Endothelial cell of umbilical vein (primary cell): ENCODE results near the gene CRYBA4. TPM values are rescaled to one million over a fixed set of nuclear protein-coding genes. Genes with fewer than 3 reads are reported as not detected.

Experiments used
- BruUV-seq: library from RNA; stranded (reverse); fragments of 400-500 nt; replicated peaks from 2 replicates; lab custom pipeline; 2021; lab: Mats Ljungman, UMichigan
- CTCF ChIA-PET: fragments of 300-600, 350-600 bp; sonication (Branson Sonifier 250); formaldehyde crosslinking; loops from one replicate; lab custom pipeline; 2021; ENCODE audit warnings: antibody characterized with exemption, inconsistent platforms; lab: Charles Lee
- POLR2A ChIA-PET: fragments of 300-600, 350-600 bp; sonication (Branson Sonifier 250); formaldehyde crosslinking; loops from one replicate; lab custom pipeline; 2021; ENCODE audit warnings: antibody characterized with exemption, inconsistent platforms; lab: Charles Lee
- DNase-seq: peaks from one replicate; pipeline ENCODE4 v3.0.0-alpha.2; 2011; ENCODE audit warnings: low read depth, low spot score
- FAIRE-seq: peaks from 2 replicates; lab custom pipeline; 2011; peaks lifted over from hg19 to GRCh38; lab: Jason Lieb, UNC
- H2AFZ ChIP-seq: 2 replicates; pipeline ENCODE4 v1.6.0; 2012; ENCODE audit warnings: low read depth, low read length, control low read depth, inconsistent platforms
- H3K27ac ChIP-seq: 2 replicates; pipeline ENCODE4 v1.5.1; 2011; ENCODE audit warnings: low read depth, mild to moderate bottlenecking, control low read depth, low read length, moderate library complexity; ENCODE audit not compliant: insufficient read depth
- H3K27me3 ChIP-seq, 2 experiments: 2 replicates each; pipeline versions ENCODE4 v1.6.0 to v1.6.1; 2011; ENCODE audit warnings: low read length in 2 of 2, mixed read lengths in 1 of 2; ENCODE audit not compliant: control insufficient read depth in 2 of 2, insufficient read depth in 2 of 2
- H3K36me3 ChIP-seq, 2 experiments: 2 replicates in 1 of 2; 3 replicates in 1 of 2; pipeline ENCODE4 v1.5.1; 2011; ENCODE audit warnings: low read length in 2 of 2, mild to moderate bottlenecking in 1 of 2, moderate library complexity in 1 of 2; ENCODE audit not compliant: control insufficient read depth in 2 of 2, insufficient read depth in 2 of 2; ENCODE audit errors: extremely low read depth in 1 of 2
- H3K4me1 ChIP-seq: 3 replicates; pipeline ENCODE4 v1.5.1; 2011; ENCODE audit warnings: mild to moderate bottlenecking, low read length; ENCODE audit not compliant: control insufficient read depth, insufficient read depth; ENCODE audit errors: extremely low read depth
- H3K4me2 ChIP-seq: 2 replicates; pipeline ENCODE4 v1.6.1; 2011; ENCODE audit warnings: low read length, control low read depth, mixed read lengths; ENCODE audit not compliant: insufficient read depth
- H3K4me3 ChIP-seq, 3 experiments: fragments of 200-600 bp in 1 of 3; sonication (generic), shearing (Covaris generic) in 1 of 3; replicated peaks in 1 of 3; 2 replicates each; pipeline ENCODE4 v1.5.1; 2011 to 2016; ENCODE audit warnings: control low read depth in 3 of 3, low read length in 3 of 3, mild to moderate bottlenecking in 2 of 3, inconsistent platforms in 1 of 3, low read depth in 1 of 3, moderate library complexity in 1 of 3; ENCODE audit not compliant: insufficient read depth in 1 of 3
- H3K79me2 ChIP-seq: 2 replicates; pipeline ENCODE4 v1.6.0; 2012; ENCODE audit warnings: low read length, inconsistent platforms; ENCODE audit not compliant: control insufficient read depth, insufficient read depth
- H3K9ac ChIP-seq: replicated peaks from 2 replicates; pipeline ENCODE3; 2011; ENCODE audit warnings: low read length, control low read depth; ENCODE audit not compliant: insufficient read depth; ENCODE audit errors: extremely low read depth
- H3K9me1 ChIP-seq: replicated peaks from 3 replicates; pipeline ENCODE4 v1.6.0; 2011; ENCODE audit warnings: mild to moderate bottlenecking, low read length; ENCODE audit not compliant: control insufficient read depth, insufficient read depth; ENCODE audit errors: extremely low read depth
- H3K9me3 ChIP-seq: replicated peaks from 2 replicates; pipeline ENCODE4 v1.5.1; 2012; ENCODE audit warnings: low read length, inconsistent platforms; ENCODE audit not compliant: control insufficient read depth, insufficient read depth
- H4K20me1 ChIP-seq: replicated peaks from 2 replicates; pipeline ENCODE3; 2011; ENCODE audit warnings: mild to moderate bottlenecking, low read length; ENCODE audit not compliant: control insufficient read depth, insufficient read depth; ENCODE audit errors: extremely low read depth
- CTCF ChIP-seq, 2 donors: IDR thresholded peaks; 1 replicate in 1 of 2; 2 replicates in 1 of 2; pipeline ENCODE4 v1.5.1; 2011; ENCODE audit warnings: low read length in 2 of 2, mild to moderate bottlenecking in 2 of 2, moderate library complexity in 2 of 2, control low read depth in 1 of 2, inconsistent platforms in 1 of 2, low read depth in 1 of 2; ENCODE audit not compliant: insufficient read depth in 1 of 2; ENCODE audit errors: extremely low read depth in 1 of 2
- EZH2 ChIP-seq: IDR thresholded peaks from 2 replicates; pipeline ENCODE4 v1.6.1; 2012; ENCODE audit warnings: borderline replicate concordance, low read depth, mild to moderate bottlenecking, moderate library complexity, low read length, inconsistent platforms; ENCODE audit not compliant: severe bottlenecking
- FOS ChIP-seq: IDR thresholded peaks from 2 replicates; pipeline ENCODE4 v1.6.1; 2011; ENCODE audit warnings: mild to moderate bottlenecking, low read length, moderate library complexity, borderline replicate concordance; ENCODE audit not compliant: insufficient read depth
- GATA2 ChIP-seq: IDR thresholded peaks from 2 replicates; pipeline ENCODE4 v1.7.0; 2011; ENCODE audit warnings: low read depth, mild to moderate bottlenecking, moderate library complexity, mixed read lengths, low read length; ENCODE audit not compliant: insufficient read length, insufficient read depth
- JUN ChIP-seq: IDR thresholded peaks from 2 replicates; pipeline ENCODE4 v1.6.1; 2011; ENCODE audit warnings: borderline replicate concordance, low read depth; ENCODE audit not compliant: insufficient read length, insufficient read depth
- MAX ChIP-seq: IDR thresholded peaks from 2 replicates; pipeline ENCODE4 v1.6.1; 2011; ENCODE audit not compliant: insufficient read depth, insufficient read length
- MYC ChIP-seq: IDR thresholded peaks from one replicate; pipeline ENCODE4 v1.6.1; 2011; ENCODE audit warnings: mild to moderate bottlenecking, low read depth, low read length
- POLR2A ChIP-seq: IDR thresholded peaks from 2 replicates; pipeline ENCODE4 v1.6.1; 2012; ENCODE audit warnings: low read depth, mild to moderate bottlenecking, control low read depth, low read length
- POLR2AphosphoS5 ChIP-seq: IDR thresholded peaks from 2 replicates; pipeline ENCODE4 v1.6.1; 2012; ENCODE audit warnings: low read depth, mild to moderate bottlenecking, control low read depth, low read length, moderate library complexity; ENCODE audit not compliant: insufficient read depth
- dilution Hi-C: fragments of 300-500 bp; cut with MboI; formaldehyde crosslinking; loops from one replicate; pipeline ENCODE4 v1.15.0; 2019; ENCODE audit warnings: low sequenced_read_pairs; ENCODE audit not compliant: extremely low pct_ligation_motif_present
- intact Hi-C: fragments of 100-400 bp; cut with micrococcal nuclease; formaldehyde crosslinking; loops from one replicate; pipeline ENCODE4 v1.10.0; 2022
- polyA plus RNA-seq, 4 experiments: library from polyadenylated mRNA; depleted of rRNA in 3 of 4; stranded (reverse) in 3 of 4; unstranded in 1 of 4; fragments of >200 nt; gene quantifications; 2 replicates each; pipeline versions ENCODE4 v1.2.1 to v1.2.3, GENCODE V29; 2011 to 2012; ENCODE audit warnings: missing spikeins in 1 of 4
- total RNA-seq: library from RNA; stranded (reverse); gene quantifications from 2 replicates; pipeline ENCODE4 v1.2.3, GENCODE V29; 2021

The CRYBA4 gene
- total and polyA plus RNA-seq, 2 donors (not counting 3 experiments of a cell fraction or from before 2014, with no cell fraction given) = not detected

GRCh38 chr22:26593763-26594162, 28.0 kb upstream of the CRYBA4 start:
- CTCF ChIA-PET = interaction anchor here (1.9 kb wide), 1 partner anchor 51 kb away, joined by 5 read pairs; no protein-coding TSS in a partner anchor

More at GRCh38 chr22:26593763-26594162, 28.0 kb upstream of the CRYBA4 start:
- no peaks in the 10 kb centered on the region for H3K9me1 ChIP-seq
- peaks cover 11% of the 10 kb centered on the region for H3K4me1 ChIP-seq
- peaks cover 8% of the 10 kb centered on the region for H3K79me2 ChIP-seq
- dilution Hi-C loops = no loop called here
- peaks cover 4 to 7% of the 10 kb centered on the region in 2 experiments for H3K27me3 ChIP-seq
- H3K36me3 ChIP-seq = no peaks in the 10 kb centered on the region
- no peak for FAIRE-seq
- POLR2A ChIA-PET = no interaction called here
- H3K4me2 ChIP-seq = no peak overlapping the region
- no peak overlapping the region for H3K9ac ChIP-seq
- no peak for TF ChIP-seq MAX
- no peak for TF ChIP-seq POLR2AphosphoS5
- no peak for TF ChIP-seq MYC
- TF ChIP-seq EZH2 = no peak
- no peak for TF ChIP-seq POLR2A
- TF ChIP-seq FOS = no peak
- TF ChIP-seq JUN = no peak
- no peak for TF ChIP-seq CTCF (IDR thresholded peaks at IDR 0.05; ENCODE audit: extremely low read depth in 1 of 2, insufficient read depth in 1 of 2, low read depth in 1 of 2, low read length in 2 of 2)
- no peak for TF ChIP-seq GATA2
- intact Hi-C loops = no loop called here
- H3K27ac ChIP-seq = no peak overlapping the region
- no peak overlapping the region for H2AFZ ChIP-seq
- no peak for DNase-seq
- no peaks in the 10 kb centered on the region for H3K9me3 ChIP-seq
- no peaks in the 10 kb centered on the region for H4K20me1 ChIP-seq
- H3K4me3 ChIP-seq = no peak overlapping the region
- no TSS peak for BruUV-seq
